ENCODE measurements around the gene FAM240A. TPM values are rescaled to one million over a fixed set of nuclear protein-coding genes. Genes with fewer than 3 reads are reported as not detected.

Gene FAM240A
- total RNA-seq, 1 donor from 2014 or later, result not detected

- Histone ChIP-seq H3K27me3 (ENCODE audit: control insufficient read depth, insufficient read depth, low read length) (no peaks in the 10 kb centered on the region), H3K4me3 (ENCODE audit: low read depth, low read length) (no peak overlapping the region), H3K36me3 (ENCODE audit: control insufficient read depth, insufficient read depth, low read length) (no peaks in the 10 kb centered on the region)
- FAIRE-seq (no peak), DNase-seq (ENCODE audit: low read depth) (no peak)
- no peak for TF ChIP-seq CTCF (IDR thresholded peaks at IDR 0.05; ENCODE audit: insufficient read depth, low read length, severe bottlenecking)
Measured at GRCh38 chr3:46651084-46651483, 38.8 kb downstream of the FAM240A start.

GRCh38 chr3:46655271-46655670, 42.9 kb downstream of the FAM240A start:
- DNase-seq (ENCODE audit: low read depth), result no peak
- FAIRE-seq, result no peak
- H3K36me3 ChIP-seq (ENCODE audit: control insufficient read depth, insufficient read depth, low read length), result no peaks in the 10 kb centered on the region
- TF ChIP-seq CTCF (IDR thresholded peaks at IDR 0.05; ENCODE audit: insufficient read depth, low read length, severe bottlenecking), result no peak
- no peak overlapping the region for H3K4me3 ChIP-seq (ENCODE audit: low read depth, low read length)
- H3K27me3 ChIP-seq (ENCODE audit: control insufficient read depth, insufficient read depth, low read length), result no peaks in the 10 kb centered on the region

- TF ChIP-seq CTCF (IDR thresholded peaks at IDR 0.05; ENCODE audit: insufficient read depth, low read length, severe bottlenecking), result peak; percentile 18
- FAIRE-seq (no peak), DNase-seq (ENCODE audit: low read depth) (peak; percentile 69)
- H3K27me3 ChIP-seq (ENCODE audit: control insufficient read depth, insufficient read depth, low read length), result no peaks in the 10 kb centered on the region
- no peak overlapping the region for H3K4me3 ChIP-seq (ENCODE audit: low read depth, low read length)
- no peaks in the 10 kb centered on the region for H3K36me3 ChIP-seq (ENCODE audit: control insufficient read depth, insufficient read depth, low read length)
Measured at GRCh38 chr3:46656778-46657556, 44.6 kb downstream of the FAM240A start.

- no peaks in the 10 kb centered on the region for H3K36me3 ChIP-seq (ENCODE audit: control insufficient read depth, insufficient read depth, low read length)
- no peaks in the 10 kb centered on the region for H3K27me3 ChIP-seq (ENCODE audit: control insufficient read depth, insufficient read depth, low read length)
- no peak overlapping the region for H3K4me3 ChIP-seq (ENCODE audit: low read depth, low read length)
- peak; percentile 18 for DNase-seq (ENCODE audit: low read depth)
- no peak for TF ChIP-seq CTCF (IDR thresholded peaks at IDR 0.05; ENCODE audit: insufficient read depth, low read length, severe bottlenecking)
- no peak for FAIRE-seq
Measured at GRCh38 chr3:46659285-46659684, 47.0 kb downstream of the FAM240A start.

GRCh38 chr3:46660003-46660402, 47.7 kb downstream of the FAM240A start:
- DNase-seq (ENCODE audit: low read depth) (peak; percentile 36), FAIRE-seq (no peak)
- no peaks in the 10 kb centered on the region for H3K27me3 ChIP-seq (ENCODE audit: control insufficient read depth, insufficient read depth, low read length)
- H3K36me3 ChIP-seq (ENCODE audit: control insufficient read depth, insufficient read depth, low read length), result no peaks in the 10 kb centered on the region
- TF ChIP-seq CTCF (IDR thresholded peaks at IDR 0.05; ENCODE audit: insufficient read depth, low read length, severe bottlenecking), result no peak
- H3K4me3 ChIP-seq (ENCODE audit: low read depth, low read length), result no peak overlapping the region
